Measurements from ENCODE around the gene ZP2. TPM values are rescaled to one million over a fixed set of nuclear protein-coding genes. Genes with fewer than 3 reads are reported as not detected.

ZP2 gene
- total RNA-seq, 1 donor: not detected

GRCh38 chr16:21242756-21243155 is 31.4 kb upstream of the ZP2 start:
- TF ChIP-seq CTCF (IDR thresholded peaks at IDR 0.05; ENCODE audit: insufficient read depth, low read depth, low read length): no peak
- H3K4me3 ChIP-seq (ENCODE audit: low read depth, low read length): no peak overlapping the region
- DNase-seq (ENCODE audit: low read depth): no peak

GRCh38 chr16:21239646-21240045 is 28.3 kb upstream of the ZP2 start:
- DNase-seq (ENCODE audit: low read depth): no peak
- no peak for TF ChIP-seq CTCF (IDR thresholded peaks at IDR 0.05; ENCODE audit: insufficient read depth, low read depth, low read length)
- H3K4me3 ChIP-seq (ENCODE audit: low read depth, low read length): no peak overlapping the region

GRCh38 chr16:21236831-21237230 is 25.5 kb upstream of the ZP2 start:
- no peak for TF ChIP-seq CTCF (IDR thresholded peaks at IDR 0.05; ENCODE audit: insufficient read depth, low read depth, low read length)
- DNase-seq (ENCODE audit: low read depth): no peak
- no peak overlapping the region for H3K4me3 ChIP-seq (ENCODE audit: low read depth, low read length)

GRCh38 chr16:21235199-21235585 is 23.8 kb upstream of the ZP2 start:
- no peak overlapping the region for H3K4me3 ChIP-seq (ENCODE audit: low read depth, low read length)
- no peak for TF ChIP-seq CTCF (IDR thresholded peaks at IDR 0.05; ENCODE audit: insufficient read depth, low read depth, low read length)
- DNase-seq (ENCODE audit: low read depth): no peak

- DNase-seq (ENCODE audit: low read depth): no peak
Observed at GRCh38 chr16:21233521-21234150, 22.3 kb upstream of the ZP2 start, which contains the start of gene ANKS4B. Gene ANKS4B, plus strand, starts transcription at chr16:21233699. Its CDS starts 39 bp downstream, at chr16:21233738.

GRCh38 chr16:21233045-21233520 is 21.7 kb upstream of the ZP2 start:
- no peak for DNase-seq (ENCODE audit: low read depth)
- H3K4me3 ChIP-seq (ENCODE audit: low read depth, low read length): no peak overlapping the region
- no peak for TF ChIP-seq CTCF (IDR thresholded peaks at IDR 0.05; ENCODE audit: insufficient read depth, low read depth, low read length)

More at GRCh38 chr16:21233521-21234150, 22.3 kb upstream of the ZP2 start, which contains the start of gene ANKS4B:
- no peak within 1 kb of the TSS for H3K4me3 ChIP-seq (ENCODE audit: low read depth, low read length)
- TF ChIP-seq CTCF (IDR thresholded peaks at IDR 0.05; ENCODE audit: insufficient read depth, low read depth, low read length): no peak

Data from fibroblast of villous mesenchyme (primary cell).